ENCODE measurements around the gene PRKCB.
A peak's percentile ranks its signal among the peaks of the same experiment; 100 is the strongest.
"Not testable (repeated sequence)": the region's sequence is repeated elsewhere in the genome, so short reads cannot be mapped to it uniquely, and the experiment has no call there.

Gene PRKCB

GRCh38 chr16:24189941-24190340 lies 354.2 kb downstream of the PRKCB start:
- DNase-seq = no peak

DNA sequence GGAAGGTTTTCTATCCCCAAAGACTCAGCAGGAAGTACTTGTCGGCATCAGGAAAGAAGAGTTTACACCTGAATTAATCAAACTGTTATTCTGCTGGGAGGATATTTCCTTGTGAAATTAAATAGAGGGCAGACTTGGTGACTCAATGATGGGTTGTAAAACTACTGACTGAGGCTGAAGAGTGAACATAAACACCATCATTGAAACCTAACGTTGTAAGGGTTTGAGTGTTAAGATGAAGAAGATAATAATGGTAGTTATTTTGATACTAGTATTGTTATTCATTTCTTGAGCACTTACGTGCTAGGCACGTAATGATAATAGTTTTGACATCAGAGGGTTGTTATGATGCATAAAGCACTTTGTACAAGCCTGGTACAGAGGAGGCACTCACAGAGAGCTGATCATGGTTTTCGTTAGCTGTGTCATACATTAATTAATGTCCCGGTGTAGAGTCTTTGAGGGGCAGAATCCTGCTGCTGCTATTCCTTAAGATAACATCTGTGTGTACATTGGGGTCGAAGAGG lies 356.2 kb downstream of the PRKCB start:
- DNase-seq = no peak

DNA sequence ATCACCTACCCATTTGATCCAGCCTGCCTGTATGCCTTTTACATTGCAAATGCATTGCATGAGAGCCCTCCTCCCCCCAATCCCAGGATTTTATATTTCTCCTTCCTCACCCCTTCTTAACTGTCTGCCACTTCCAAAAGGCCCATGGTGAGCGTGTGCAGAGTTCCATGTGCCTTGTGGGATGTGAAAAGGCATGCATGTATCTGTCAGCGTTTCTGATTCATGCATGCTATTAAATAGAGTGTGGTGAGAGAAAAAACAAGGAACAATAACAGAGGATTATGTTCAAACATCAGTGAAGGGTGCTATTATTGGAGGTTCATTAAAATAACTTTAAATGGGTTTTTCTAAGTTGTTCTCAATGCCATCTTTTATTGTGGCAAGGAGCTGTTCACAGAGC lies 359.4 kb downstream of the PRKCB start:
- no peak for DNase-seq

DNA sequence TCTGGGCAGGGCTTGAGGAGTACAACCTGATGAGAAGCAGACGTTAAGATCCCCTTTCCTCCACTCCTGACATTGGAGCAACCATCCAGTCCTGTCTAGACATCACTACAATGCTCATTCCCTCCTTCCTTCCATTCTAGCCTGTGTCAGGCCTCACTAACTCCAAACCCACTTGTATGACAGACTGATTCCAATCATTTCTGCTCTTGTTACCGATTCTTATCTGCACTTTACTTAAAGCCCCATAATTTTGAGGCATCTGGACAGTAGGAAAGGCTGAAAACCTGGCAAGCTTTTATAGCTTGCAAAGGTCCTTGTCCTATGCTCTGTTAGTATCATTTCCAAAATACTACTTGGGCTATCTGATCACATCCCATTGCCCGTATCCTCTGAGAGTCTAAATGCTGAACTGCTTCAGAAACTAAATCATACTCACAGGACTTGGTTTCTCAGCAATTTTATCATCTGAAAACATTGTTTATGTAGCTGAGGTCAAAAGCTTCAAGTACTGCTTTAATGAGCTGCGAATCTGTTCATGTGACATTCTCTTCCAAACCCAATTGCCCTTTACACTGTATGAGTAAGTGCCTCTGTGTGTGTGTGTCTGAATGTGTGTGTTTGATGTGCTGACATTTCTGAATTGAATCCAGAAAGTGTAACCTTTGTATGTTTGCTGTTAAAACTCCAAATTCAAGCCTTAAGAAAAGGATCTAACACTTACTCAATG lies 363.2 kb downstream of the PRKCB start:
- DNase-seq = no peak

GRCh38 chr16:24203675-24204074 lies 367.9 kb downstream of the PRKCB start:
- DNase-seq = no peak

- DNase-seq = no peak
Measured at GRCh38 chr16:24204150-24204665, 368.4 kb downstream of the PRKCB start.

DNA sequence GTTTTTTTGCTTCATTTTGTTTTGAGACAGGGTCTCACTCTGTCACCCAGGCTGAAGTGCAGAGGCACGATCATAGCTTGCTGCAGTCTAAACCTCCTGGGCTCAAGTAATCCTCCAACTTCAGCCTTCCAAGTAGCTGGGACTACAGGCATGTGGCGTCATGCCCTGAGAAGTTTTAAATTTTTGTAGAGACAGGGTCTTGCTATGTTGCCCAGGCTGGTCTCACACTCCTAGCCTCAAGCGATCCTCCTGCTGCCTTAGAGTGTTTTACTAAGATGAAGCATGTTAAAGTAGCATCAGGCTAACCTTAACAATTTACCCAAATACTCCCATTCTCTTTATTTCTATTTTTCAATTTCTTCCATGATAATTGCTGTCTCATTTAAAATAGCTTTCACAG lies 371.1 kb downstream of the PRKCB start:
- no peak for DNase-seq

DNA sequence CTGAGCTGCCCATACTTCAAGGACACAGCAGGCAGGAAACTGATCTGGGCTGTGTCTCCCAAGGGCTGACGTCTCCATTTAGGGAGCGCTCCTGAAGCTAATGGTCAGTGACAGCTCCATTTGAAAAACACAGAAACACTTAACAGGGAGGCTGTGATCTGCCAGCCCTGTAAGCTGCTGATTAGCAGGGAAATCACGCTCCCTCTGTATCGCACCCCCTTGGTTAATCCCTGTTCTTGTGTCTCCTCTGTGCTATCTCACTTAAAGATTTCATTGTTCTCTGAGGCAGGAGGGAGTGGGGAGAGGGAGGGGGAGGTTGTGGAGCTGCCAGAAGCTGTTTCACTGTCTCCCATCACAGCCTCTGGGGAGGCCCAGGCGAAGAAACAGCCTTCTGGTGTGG lies 372.9 kb downstream of the PRKCB start:
- DNase-seq = no peak

- DNase-seq = no peak
Measured at GRCh38 chr16:24214992-24215391, 379.2 kb downstream of the PRKCB start.

- no peak for DNase-seq
Measured at GRCh38 chr16:24216961-24217360, 381.2 kb downstream of the PRKCB start.

GRCh38 chr16:24217461-24217860 lies 381.7 kb downstream of the PRKCB start:
- DNase-seq = peak; percentile 78

GRCh38 chr16:24218299-24218698 lies 382.5 kb downstream of the PRKCB start:
- no peak for DNase-seq

DNA sequence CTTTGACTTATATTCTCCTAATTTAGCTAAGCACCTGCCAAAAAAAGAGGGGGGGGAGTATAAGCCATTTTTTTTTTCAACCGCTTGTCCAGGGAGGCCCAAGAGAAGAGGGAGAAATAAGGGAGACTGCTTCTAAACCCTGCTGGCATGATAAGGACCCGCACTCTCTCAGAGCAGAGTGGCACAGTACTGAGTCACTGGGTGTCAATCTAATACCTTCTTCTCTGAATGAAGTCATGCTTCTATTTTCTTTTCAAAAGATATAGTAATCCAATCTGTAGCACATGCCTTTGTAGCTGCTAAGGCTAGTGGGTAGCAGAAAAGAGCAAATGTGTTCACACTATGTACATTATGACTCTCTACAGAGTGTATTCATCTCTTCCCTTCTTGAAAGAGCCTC lies 385.4 kb downstream of the PRKCB start:
- no peak for DNase-seq

DNA sequence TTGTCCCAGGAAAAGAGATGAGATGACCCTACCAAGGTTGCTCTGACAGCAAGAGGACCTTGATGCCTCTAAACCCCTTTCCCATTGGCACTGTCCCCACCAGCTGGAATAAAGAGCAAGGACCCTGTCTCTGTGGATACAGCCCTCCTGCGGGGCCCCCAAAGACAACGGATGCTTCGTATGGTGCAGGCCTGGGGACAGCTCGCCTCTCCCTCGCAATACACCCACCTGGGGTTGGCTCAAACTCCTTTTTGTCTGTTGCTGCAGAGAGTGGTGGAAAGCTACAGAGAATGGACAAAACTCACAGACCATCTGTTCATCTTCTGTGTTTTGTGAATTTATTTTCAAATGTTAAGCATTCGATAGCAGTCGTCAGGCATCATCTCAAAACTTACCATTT lies 392.7 kb downstream of the PRKCB start:
- no peak for DNase-seq

GRCh38 chr16:24232936-24233335 lies 397.2 kb downstream of the PRKCB start:
- no peak for DNase-seq

DNA sequence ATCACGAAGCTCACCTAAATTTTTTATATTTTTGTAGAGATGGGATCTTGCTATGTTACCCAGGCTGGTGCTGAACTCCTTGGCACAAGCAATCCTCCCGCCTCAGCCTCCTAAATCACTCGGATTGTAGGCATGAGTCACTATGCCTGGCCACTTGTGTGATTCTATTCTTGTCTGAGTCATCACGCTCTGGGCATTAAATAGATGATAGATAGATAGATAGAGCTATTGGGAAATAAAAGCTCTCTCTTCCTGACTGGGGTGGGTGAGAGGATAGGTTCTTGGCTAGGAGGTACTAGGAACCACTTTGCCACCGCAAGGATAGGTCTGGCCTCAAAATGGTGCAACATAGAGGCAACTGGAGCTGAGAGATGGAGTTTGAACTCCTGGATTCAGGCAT lies 399.0 kb downstream of the PRKCB start:
- no peak for DNase-seq

DNA sequence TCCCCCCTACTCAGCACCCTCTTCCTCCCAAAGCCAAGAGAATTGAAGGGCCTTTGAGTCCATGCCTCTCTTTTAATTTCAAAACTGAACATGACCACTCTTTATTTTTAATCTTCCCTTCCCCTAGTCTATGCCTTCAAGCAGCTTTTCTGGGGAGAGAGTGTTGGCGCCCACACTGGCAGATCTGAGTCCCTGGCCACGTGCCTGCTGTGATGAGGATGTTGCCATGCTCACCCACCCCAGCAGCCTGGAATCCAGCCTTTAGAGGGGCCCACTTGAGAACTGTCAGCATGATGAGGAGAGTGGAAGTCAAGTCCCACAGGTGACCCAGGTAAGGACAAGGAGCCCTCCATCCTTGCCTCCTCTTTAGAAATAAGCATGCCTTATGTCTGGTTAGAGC lies 400.0 kb downstream of the PRKCB start:
- DNase-seq = no peak

DNA sequence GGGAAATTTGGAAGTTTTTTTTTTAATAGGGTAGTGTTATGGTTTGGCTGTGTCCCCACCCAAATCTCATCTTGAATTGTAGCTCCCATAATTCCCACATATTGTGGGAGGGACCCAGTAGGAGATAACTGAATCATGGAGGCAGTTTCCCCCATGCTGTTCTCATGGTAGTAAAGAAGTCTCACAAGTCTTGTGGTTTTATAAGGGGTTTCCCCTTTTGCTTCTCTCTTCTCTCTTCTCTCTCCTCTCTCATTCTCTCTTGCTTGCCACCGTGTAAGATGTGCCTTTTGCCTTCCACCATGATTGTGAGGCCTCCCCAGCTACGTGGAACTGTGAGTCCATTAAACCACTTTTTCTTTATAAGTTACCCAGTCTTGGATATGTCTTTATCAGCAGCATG lies 403.1 kb downstream of the PRKCB start:
- not testable (repeated sequence) for DNase-seq

GRCh38 chr16:24246911-24247607 lies 411.3 kb downstream of the PRKCB start:
- DNase-seq = no peak

- DNase-seq = peak; percentile 84
Measured at GRCh38 chr16:24253192-24253591, 417.4 kb downstream of the PRKCB start.

DNA sequence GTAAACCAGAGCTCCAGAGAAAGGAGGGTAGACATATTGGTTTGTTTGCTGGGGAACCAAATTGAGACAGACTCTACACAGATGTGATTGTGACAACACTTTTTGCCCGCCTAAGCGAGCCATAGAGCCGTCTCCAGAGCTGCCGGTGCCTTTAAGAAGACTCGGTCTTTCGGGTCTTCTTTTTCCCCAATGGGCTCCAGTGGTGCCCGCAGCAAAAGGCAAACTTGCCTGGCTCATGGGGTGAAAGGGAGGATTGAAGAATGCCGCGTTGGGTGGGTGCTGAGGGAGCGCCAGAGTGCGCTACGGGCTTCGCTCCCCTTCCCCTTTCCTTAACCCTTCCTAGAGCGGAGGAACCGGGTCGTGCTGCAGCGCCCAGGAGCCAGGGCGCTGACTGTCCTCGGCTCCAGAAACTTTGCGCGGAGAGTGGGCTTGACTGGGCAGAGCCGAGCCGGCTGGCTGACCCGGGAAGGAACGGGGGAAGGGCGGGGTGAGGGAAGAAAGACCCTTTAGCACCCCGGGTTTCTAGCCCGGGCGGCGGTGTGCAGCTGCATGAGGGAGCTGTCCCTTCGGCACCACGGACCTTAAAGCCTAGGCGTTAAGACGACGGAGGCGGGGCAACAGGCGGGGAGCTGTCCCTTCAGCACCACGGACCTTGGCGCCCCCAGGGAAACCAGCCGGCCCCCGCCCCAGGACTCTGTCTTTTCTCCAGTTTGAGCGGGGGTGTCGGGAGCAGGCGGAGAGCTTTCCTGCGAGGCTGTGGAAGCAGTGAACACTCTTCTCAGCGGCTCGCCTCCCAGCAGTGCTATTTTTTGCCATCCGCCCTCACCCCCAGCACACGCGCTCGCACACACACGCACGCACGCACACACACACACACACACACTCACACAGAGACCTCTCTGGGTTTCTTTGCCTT lies 419.9 kb downstream of the PRKCB start, which contains the start of gene CACNG3:
Gene CACNG3 (plus strand): TSS at position 880 of the 916 bp plus-strand sequence. CDS start 420 bp downstream, outside the sequence.
- DNase-seq = peak; percentile 93

- DNase-seq = no peak
Measured at GRCh38 chr16:24257958-24258357, 422.2 kb downstream of the PRKCB start.

DNA sequence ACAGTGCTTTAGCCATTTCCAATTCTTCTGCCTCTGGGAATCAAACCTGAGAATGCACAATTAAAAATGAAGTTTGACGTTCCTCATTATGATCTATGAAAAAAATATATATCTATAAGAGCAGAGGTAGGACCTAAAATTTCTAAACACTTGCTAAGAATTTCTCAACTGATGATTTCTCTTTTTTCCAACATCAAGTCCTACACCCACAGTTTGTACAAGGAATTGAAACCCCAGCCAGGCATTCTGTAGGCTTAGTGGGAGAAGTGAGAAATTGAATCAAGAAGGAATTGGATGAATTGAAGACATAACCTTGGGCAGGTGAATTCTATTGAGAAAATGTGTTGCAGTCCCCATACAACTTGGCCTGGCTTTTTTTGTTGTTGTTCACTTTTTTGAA lies 423.0 kb downstream of the PRKCB start:
- no peak for DNase-seq

All from hematopoietic multipotent progenitor cell treated with erythropoietin and hydrocortisone succinate and interleukin-3 and kit ligand, for 6 days (in vitro differentiated cells).